Measurements from ENCODE around the gene UBAP1. TPM values are rescaled to one million over a fixed set of nuclear protein-coding genes. Genes with fewer than 3 reads are reported as not detected.
A peak's percentile ranks its signal among the peaks of the same experiment; 100 is the strongest.
"Not testable (repeated sequence)": the region's sequence is repeated elsewhere in the genome, so short reads cannot be mapped to it uniquely, and the experiment has no call there.

UBAP1 gene
- total RNA-seq, 1 donor from 2014 or later = 26.0 TPM

DNA sequence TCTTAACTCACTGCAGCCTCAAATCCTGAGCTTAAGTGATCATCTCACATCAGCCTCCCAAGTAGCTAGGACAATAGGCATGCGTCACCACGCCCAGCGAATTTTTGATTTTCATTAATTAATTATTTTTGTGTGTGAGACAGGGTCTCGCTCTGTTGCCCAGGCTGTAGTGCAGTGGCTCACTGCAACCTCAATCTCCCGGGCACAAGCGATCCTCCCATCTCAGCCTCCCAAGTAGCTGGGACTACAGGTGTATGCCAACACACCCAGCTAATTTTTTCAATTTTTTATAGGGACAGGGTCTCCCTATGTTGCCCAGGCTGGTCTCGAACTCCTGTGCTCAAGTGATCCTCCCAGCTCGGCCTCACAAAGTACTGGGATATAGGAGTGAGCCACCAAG, 41.4 kb downstream of the UBAP1 start:
- Histone ChIP-seq H3K27me3 (no peaks in the 10 kb centered on the region), H3K4me3 (no peak overlapping the region), H3K27ac (no peak overlapping the region), H3K36me3 (no peaks in the 10 kb centered on the region), H3K4me1 (peaks cover 0 to 6% of the 10 kb centered on the region in 2 donors), H3K9me3 (no peaks in the 10 kb centered on the region)
- intact Hi-C loops (cut with DNase I) = no loop called here
- no peak for DNase-seq (ENCODE audit: low spot score in 2 of 2)
- TF ChIP-seq, protein P1, sequence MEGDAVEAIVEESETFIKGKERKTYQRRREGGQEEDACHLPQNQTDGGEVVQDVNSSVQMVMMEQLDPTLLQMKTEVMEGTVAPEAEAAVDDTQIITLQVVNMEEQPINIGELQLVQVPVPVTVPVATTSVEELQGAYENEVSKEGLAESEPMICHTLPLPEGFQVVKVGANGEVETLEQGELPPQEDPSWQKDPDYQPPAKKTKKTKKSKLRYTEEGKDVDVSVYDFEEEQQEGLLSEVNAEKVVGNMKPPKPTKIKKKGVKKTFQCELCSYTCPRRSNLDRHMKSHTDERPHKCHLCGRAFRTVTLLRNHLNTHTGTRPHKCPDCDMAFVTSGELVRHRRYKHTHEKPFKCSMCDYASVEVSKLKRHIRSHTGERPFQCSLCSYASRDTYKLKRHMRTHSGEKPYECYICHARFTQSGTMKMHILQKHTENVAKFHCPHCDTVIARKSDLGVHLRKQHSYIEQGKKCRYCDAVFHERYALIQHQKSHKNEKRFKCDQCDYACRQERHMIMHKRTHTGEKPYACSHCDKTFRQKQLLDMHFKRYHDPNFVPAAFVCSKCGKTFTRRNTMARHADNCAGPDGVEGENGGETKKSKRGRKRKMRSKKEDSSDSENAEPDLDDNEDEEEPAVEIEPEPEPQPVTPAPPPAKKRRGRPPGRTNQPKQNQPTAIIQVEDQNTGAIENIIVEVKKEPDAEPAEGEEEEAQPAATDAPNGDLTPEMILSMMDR (IDR thresholded peaks at IDR 0.05) = no peak

DNA sequence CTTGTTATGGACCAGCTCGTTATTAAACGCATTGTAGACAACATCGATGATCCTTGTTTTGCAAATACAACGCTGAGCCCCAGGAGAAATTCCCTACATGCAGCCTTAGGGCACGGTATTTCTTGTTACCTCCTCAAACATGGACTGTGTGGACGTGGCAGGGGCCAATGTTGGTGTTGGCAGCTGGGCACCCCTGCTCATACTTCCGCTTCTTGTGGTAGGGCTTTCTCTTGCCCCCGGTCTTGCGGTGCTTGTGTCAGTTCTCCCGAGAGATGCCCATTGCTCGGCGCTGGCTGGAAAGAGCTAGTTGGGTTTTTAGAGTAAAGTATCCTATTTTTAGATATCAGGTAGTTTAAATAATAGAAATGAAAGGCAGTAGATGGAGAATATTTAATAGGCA, 45.5 kb downstream of the UBAP1 start:
- peak in 1 of 2 donors; percentile 63 for DNase-seq (ENCODE audit: low spot score in 2 of 2)
- no peak overlapping the region for H3K4me3 ChIP-seq
- H3K9me3 ChIP-seq = no peaks in the 10 kb centered on the region
- TF ChIP-seq, protein P1 (IDR thresholded peaks at IDR 0.05) = no peak
- peak overlapping the region; percentile 6 to 26 for H3K27ac ChIP-seq
- no peaks in the 10 kb centered on the region for H3K36me3 ChIP-seq
- intact Hi-C loops (cut with DNase I) = no loop called here
- no peaks in the 10 kb centered on the region for H3K27me3 ChIP-seq
- H3K4me1 ChIP-seq = peaks cover 0 to 6% of the 10 kb centered on the region in 2 donors

DNA sequence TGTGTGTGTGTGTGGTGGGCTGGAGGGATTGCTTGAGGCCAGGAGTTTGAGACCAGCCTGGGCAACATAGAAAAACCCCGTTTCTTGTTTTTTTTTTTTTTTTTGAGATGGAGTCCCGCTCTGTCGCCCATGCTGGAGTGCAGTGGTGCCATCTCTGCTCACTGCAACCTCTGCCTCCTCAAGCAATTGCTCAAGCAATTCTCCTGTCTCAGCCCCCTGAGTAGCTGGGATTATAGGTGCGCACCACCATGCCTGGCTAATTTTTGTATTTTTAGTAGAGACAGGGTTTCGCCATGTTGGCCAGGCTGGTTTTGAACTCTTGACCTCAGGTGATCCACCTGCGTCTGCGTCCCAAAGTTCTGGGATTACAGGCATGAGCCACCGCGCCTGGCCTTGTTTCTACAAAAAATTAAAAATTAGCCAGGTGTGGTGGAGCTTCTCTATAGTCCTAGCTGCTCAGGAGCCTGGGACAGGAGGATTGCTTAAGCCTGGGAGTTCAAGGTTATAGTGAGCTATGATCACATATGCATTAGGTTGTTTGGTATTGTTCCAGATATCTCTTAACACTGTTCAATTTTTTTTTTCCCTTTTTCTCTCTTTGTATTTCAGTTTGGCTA, 47.4 kb downstream of the UBAP1 start:
- H3K36me3 ChIP-seq; H3K27me3 ChIP-seq; H3K4me1 ChIP-seq; H3K9me3 ChIP-seq; intact Hi-C loops (cut with DNase I); DNase-seq (ENCODE audit: low spot score in 2 of 2); H3K4me3 ChIP-seq; H3K27ac ChIP-seq: not testable (repeated sequence)

DNA sequence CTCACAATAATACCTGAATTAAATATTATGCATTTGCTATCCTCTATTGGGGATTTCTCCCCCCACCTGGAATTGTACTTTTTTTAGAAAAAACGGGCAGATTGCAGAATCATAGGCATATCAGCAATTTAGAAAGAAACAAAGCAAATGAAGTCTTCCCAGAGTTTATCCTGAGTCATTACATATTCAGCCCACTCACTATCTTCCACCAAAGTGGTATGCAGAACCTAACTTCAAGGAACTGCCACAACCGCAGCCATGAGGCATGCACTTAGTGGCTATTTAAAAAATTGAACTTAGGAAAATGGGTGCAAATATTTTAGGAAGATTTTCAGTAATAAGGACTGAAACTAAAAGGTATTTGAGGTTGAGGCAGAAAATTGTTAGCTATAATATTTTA, 48.6 kb downstream of the UBAP1 start:
- no peak for DNase-seq (ENCODE audit: low spot score in 2 of 2)
- Histone ChIP-seq H3K9me3 (no peaks in the 10 kb centered on the region), H3K27ac (no peak overlapping the region), H3K27me3 (no peaks in the 10 kb centered on the region), H3K4me3 (no peak overlapping the region), H3K36me3 (peaks cover 0 to 2% of the 10 kb centered on the region in 2 donors), H3K4me1 (peaks cover 0 to 6% of the 10 kb centered on the region in 2 donors)
- intact Hi-C loops (cut with DNase I) = no loop called here
- TF ChIP-seq, protein P1 (IDR thresholded peaks at IDR 0.05) = no peak

DNA sequence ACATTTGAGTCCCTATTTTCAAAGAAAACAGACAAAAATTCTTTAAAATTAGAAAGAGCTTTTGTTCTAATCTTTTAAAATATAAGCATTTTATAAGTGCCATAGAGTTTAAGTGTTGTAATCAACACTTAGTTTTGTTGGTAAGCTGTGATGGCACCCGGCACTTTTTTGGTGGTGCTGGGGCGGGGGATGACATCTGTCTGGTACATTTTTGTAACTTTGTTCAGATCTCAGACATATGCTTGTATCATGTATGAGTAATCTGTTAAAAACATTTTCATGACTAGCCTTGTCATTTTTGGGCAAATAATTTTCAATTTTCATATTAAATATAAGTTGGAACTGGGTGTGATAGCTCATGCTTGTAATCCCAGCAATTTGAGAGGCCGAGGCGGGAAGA, 51.7 kb downstream of the UBAP1 start:
- no peak overlapping the region for H3K27ac ChIP-seq

DNA sequence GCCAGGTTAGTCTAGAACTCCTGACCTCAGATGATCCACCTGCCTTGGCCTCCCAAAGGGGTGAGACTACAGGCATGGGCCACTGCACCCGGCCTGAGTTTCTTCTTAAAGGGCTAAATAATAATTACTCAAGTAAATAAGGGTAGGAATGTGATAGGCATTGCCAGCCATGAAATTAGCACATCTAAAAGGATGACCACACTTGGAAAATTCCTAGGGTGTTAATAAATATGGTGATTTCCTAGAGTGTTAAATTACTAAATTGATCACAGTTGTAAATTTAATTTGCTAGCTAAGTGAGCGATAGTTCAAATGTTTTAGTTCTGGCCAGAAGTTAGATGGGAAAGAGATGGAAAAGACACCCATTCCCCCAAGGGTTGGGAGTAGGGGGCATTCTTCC, 53.4 kb downstream of the UBAP1 start:
- Histone ChIP-seq H3K27ac (no peak overlapping the region), H3K9me3 (no peaks in the 10 kb centered on the region), H3K4me3 (no peak overlapping the region), H3K36me3 (peaks cover 10 to 17% of the 10 kb centered on the region in 2 donors), H3K27me3 (no peaks in the 10 kb centered on the region), H3K4me1 (no peaks in the 10 kb centered on the region)
- DNase-seq (ENCODE audit: low spot score in 2 of 2) = no peak
- intact Hi-C loops (cut with DNase I) = no loop called here
- TF ChIP-seq, protein P1 (IDR thresholded peaks at IDR 0.05) = no peak

More for the DNA sequence above, 51.7 kb downstream of the UBAP1 start:
- Histone ChIP-seq H3K4me1 (no peaks in the 10 kb centered on the region), H3K4me3 (no peak overlapping the region), H3K9me3 (no peaks in the 10 kb centered on the region), H3K36me3 (peaks cover 5 to 6% of the 10 kb centered on the region in 2 donors), H3K27me3 (no peaks in the 10 kb centered on the region)
- TF ChIP-seq, protein P1 (IDR thresholded peaks at IDR 0.05) = no peak
- intact Hi-C loops (cut with DNase I) = no loop called here
- DNase-seq (ENCODE audit: low spot score in 2 of 2) = no peak
